Measurements from ENCODE around the gene QPCT. TPM values are rescaled to one million over a fixed set of nuclear protein-coding genes. Genes with fewer than 3 reads are reported as not detected.
"Not testable (repeated sequence)": the region's sequence is repeated elsewhere in the genome, so short reads cannot be mapped to it uniquely, and the experiment has no call there.

Gene QPCT
- total RNA-seq, 1 experiment from 2014 or later: 79.6 TPM

- DNase-seq (ENCODE audit: low read depth): peak; percentile 95
These were observed 45.7 kb downstream of the QPCT start for GRCh38 chr2:37389989-37390765.

- DNase-seq (ENCODE audit: low read depth): no peak
These were observed 46.3 kb downstream of the QPCT start for GRCh38 chr2:37390777-37391176.

DNA sequence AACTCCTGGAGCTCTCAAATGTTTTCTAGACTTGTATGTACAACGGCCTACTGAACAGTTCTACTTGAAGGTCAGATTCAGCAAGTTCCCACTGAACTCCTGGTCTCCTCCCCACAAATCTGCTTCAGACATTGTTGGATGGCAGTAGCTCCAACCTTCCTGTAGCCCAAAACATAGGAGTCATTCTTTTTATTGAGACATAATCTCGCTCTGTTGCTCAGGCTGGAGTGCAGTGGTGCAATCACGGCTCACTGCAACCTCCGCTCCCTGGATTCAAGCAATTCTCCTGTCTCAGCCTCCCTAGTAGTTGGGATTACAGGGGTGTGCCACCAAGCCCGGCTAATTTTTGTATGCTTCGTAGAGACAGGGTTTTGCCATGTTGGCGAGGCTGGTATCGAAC is 47.3 kb downstream of the QPCT start:
- DNase-seq (ENCODE audit: low read depth): no peak

DNA sequence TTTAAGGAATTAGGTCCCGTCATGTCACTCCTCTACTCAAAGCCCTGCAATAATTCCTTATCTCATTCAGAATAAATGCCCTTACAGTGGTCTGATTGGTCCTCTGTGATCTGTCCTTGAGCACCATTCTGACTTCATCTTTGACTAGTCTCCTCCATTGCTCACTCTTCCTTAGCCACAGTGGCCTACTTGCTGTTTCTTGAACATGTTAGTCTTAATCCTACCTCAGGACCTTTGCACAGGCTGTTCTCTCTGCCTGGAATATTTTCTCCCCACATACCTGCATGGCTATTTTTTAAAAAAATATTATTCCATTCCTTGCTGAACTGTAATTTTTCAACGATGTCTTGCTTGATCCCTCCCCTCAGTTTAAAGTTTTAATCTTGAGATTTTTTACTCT is 48.0 kb downstream of the QPCT start:
- no peak for DNase-seq (ENCODE audit: low read depth)

- DNase-seq (ENCODE audit: low read depth): no peak
These were observed 49.8 kb downstream of the QPCT start for GRCh38 chr2:37394263-37394662.

DNA sequence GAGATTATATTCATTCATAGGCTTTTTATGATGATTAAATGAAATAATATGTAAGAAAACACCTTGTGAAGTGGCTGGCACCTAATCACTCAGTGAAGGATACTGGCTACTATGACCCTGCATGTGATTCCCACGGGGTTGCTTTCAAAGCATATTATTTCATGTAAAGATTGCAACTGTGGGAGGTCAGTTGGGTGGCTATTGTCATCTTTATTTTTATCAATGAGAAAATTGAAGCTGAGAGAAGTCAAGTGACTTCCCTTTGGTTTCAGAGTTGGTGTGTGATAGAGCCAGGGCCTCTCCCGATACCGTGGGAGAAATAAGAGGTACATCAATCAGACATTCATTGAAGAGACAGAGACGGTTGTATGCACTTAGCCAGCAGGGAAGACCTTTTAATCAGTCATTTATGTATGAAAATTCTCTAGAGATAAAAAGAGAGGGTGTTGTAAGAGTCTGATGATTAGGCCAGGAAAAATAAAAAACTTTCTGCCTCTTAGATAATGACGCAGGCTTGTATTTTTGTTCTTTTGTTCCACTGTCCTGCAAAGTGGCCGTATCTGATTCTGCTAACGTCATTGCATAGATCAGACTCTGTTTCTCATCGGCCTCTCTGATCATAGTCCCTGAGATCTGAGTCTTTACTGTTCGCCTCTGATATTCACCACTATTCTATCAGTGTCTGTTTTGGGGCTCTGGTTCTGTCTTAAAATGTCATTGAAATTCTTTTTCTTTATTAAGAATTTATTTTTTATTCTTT is 50.5 kb downstream of the QPCT start:
- no peak for DNase-seq (ENCODE audit: low read depth)

GRCh38 chr2:37396890-37397565 is 52.6 kb downstream of the QPCT start:
- DNase-seq (ENCODE audit: low read depth): no peak

DNA sequence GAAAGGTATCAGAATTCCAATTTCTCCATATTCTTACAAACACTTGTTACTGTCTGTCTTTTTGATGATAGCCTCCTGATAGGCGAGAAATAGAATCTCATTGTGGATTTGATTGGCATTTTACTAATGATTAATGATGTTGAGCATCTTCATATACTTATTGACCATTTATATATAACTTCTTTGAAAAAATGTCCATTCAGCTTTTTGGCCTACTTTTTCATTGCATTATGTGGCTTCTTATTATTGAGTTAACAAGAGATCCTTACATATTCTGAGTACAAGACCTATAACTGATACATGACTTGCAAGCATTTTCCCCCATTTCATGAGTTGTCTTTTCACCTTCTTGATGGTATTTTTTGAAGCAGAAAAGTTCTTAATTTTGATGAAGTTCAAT is 54.6 kb downstream of the QPCT start:
- DNase-seq (ENCODE audit: low read depth): no peak

GRCh38 chr2:37400041-37400440 is 55.6 kb downstream of the QPCT start:
- no peak for DNase-seq (ENCODE audit: low read depth)

DNA sequence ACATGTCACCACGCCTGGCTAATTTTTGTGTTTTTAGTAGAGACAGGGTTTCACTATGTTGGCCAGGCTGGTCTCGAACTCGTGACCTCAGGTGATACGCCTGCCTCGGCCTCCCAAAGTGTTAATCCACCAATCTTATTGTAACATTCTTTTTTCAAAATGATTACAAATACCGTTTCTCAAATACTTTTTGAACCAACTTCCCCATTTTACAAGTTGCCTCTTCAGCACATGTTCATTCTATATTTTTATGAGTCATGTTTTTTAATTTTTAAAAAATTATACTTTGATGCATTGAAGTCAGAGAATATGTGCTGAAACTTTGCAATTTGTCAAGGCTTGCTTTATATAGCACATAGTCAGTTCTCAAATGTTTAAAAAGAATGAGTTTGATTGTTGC is 58.2 kb downstream of the QPCT start:
- no peak for DNase-seq (ENCODE audit: low read depth)

- no peak for DNase-seq (ENCODE audit: low read depth)
These were observed 61.4 kb downstream of the QPCT start for GRCh38 chr2:37405781-37406180.

- no peak for DNase-seq (ENCODE audit: low read depth)
These were observed 67.8 kb downstream of the QPCT start for GRCh38 chr2:37412231-37412630.

GRCh38 chr2:37413911-37414469 is 69.6 kb downstream of the QPCT start:
- not testable (repeated sequence) for DNase-seq (ENCODE audit: low read depth)

DNA sequence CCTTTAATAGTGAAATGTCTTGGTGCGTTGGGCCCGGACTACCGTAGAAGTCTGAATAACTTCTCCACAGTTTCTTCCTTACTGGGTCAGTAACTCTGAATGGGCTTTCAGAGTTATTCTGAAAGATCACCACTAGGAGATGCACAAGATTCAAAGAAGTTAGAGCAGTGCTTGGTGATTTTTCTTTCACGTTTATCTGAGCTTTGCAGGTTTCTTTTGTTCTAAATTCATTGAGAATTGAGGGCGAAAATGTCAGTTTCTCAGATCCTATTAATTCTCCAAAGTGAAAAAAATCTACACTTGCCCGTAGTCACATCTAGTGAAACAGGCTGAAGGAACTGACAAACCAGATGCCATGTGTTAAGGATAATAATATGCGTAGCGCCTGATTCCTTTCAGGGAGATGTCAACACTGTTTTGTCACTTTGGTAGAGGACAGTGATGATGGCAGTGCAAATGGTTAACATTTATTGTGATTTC is 70.1 kb downstream of the QPCT start:
- DNase-seq (ENCODE audit: low read depth): peak; percentile 73

DNA sequence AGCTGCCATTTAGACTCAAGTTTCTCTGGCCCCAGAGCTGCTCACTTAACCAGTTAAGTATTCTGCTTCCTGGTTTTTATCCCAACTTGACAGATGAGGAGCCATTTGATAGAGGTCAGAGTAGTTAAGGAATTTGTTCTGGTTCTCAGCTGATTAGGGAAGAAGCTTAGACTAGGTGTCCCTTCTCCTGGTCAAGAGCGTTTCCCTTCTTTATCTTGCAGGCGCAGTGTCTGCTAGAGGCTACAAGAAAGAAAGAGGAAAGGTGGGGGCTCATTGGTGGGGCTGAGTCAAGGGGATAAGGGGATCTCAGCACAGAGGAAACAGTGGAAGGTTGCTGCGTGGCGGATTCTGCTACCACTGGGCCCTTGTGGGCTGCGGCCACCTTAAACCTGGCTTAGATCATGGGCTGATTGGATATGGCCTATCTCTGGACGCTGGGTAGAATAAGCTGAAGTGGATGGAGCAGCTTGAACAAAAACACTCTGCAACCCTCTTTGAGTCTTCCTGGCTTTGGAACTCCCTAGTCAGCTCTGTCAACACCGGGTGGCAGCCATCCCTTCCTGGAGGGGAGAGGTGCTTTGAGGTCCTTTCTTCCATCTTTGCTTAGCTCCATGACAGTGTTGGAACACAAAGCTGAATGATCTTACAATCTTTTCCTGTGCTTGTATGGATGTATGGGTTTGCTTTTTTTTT is 70.8 kb downstream of the QPCT start:
- peak; percentile 68 for DNase-seq (ENCODE audit: low read depth)

DNA sequence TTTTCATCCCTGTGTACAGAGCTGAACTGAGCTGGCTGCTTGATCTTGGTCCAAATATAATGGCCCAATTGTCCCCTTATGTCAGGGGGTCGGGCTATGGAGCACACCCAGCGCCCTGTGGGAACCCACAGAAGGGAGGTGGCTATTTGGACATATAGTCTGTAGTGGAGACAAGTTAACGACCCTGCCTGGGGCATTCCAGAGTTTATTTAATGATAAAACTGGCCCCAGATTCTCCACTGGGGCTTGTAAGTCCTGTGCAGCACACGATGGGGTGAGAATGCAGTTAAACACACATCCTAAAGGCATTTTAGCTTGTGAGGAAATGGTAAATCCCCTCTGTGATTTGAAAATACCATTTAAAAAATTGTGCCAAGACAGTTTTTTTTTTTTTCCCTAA is 72.9 kb downstream of the QPCT start:
- DNase-seq (ENCODE audit: low read depth): peak; percentile 25

GRCh38 chr2:37418956-37419355 is 74.5 kb downstream of the QPCT start:
- DNase-seq (ENCODE audit: low read depth): peak; percentile 63

- DNase-seq (ENCODE audit: low read depth): no peak
These were observed 77.3 kb downstream of the QPCT start for GRCh38 chr2:37421686-37422085.

DNA sequence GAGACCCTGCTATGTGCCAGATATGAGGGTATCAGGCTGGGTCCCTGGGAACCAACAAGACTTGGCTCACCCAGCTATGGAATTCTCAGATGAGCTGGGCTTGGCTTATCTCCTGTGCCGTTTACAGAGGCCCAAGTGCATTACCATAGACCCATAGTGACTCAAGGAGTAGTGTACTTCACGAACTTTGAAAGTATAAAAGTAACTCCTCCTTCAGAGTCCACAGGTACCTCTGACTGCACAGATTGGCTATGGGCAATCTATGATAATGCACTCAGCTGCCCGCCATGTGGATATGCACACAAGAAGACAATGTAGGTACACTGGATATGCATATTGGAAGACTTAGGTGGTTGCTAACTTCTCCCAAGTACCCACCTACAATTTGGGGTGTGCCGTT is 78.4 kb downstream of the QPCT start:
- DNase-seq (ENCODE audit: low read depth): no peak
